ENCODE data around the gene PSMG1.
"Not testable (repeated sequence)": the region's sequence is repeated elsewhere in the genome, so short reads cannot be mapped to it uniquely, and the experiment has no call there.

The PSMG1 gene, protein sequence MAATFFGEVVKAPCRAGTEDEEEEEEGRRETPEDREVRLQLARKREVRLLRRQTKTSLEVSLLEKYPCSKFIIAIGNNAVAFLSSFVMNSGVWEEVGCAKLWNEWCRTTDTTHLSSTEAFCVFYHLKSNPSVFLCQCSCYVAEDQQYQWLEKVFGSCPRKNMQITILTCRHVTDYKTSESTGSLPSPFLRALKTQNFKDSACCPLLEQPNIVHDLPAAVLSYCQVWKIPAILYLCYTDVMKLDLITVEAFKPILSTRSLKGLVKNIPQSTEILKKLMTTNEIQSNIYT

DNA sequence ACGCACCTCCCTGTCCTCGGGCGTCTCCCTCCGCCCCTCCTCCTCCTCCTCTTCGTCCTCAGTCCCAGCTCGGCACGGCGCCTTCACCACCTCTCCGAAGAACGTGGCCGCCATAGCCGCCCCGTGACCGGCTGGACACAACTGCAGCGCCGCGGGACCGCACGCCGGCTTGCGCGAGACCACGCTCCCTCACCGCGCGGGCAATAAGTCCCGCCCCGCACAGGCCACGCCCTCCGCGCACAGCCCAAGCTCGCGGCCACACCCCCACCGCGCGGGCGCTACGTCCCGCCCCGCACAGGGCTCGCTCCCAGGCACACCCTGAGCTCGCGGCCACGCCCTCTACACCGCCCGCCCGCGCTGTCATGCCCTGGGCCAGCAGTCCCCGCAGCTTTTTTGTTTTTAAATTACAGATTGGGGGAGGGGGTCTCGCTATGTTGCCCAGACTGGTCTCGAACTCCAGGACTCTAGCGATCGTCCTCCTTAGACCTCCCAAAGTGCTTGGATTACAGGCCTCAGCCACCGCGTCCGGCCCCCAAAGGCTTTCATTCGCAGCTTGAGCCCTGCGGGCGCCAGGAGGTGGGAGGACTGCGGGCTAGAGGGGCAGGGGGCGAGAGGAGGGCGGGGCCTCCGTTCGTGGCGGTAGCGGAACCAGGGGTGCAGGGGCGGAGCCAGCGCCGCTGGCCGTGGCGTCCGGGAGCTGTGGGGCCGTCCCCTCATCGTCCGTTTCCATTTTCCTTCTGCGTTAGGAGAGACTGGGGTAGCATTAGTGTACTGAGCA is at the start of gene PSMG1:
Gene PSMG1 (minus strand): TSS at position 180 of the 778 bp plus-strand sequence. CDS start 66 bp downstream, at position 114.
- peaks cover 26% of the 10 kb centered on the region for H3K4me1 ChIP-seq (ENCODE audit: control insufficient read depth, insufficient read depth, low read length, unreplicated experiment)
- H3K79me2 ChIP-seq (ENCODE audit: control insufficient read depth, insufficient read depth, low read length, unreplicated experiment): peaks cover 42% of the 10 kb centered on the region
- peak within 1 kb of the TSS; percentile 97 for H3K4me3 ChIP-seq (ENCODE audit: low read depth, low read length)
- H3K27ac ChIP-seq (ENCODE audit: low read depth, low read length): peak within 1 kb of the TSS; percentile 65
- no peaks in the 10 kb centered on the region for H3K27me3 ChIP-seq (ENCODE audit: insufficient read depth, low read length)
- no peaks in the 10 kb centered on the region; the same call in 1 of the 2 replicates for H3K36me3 ChIP-seq (ENCODE audit: insufficient read depth, low read length)
- peak within 1 kb of the TSS; percentile 74 for H2AFZ ChIP-seq (ENCODE audit: low read length, unreplicated experiment)

DNA sequence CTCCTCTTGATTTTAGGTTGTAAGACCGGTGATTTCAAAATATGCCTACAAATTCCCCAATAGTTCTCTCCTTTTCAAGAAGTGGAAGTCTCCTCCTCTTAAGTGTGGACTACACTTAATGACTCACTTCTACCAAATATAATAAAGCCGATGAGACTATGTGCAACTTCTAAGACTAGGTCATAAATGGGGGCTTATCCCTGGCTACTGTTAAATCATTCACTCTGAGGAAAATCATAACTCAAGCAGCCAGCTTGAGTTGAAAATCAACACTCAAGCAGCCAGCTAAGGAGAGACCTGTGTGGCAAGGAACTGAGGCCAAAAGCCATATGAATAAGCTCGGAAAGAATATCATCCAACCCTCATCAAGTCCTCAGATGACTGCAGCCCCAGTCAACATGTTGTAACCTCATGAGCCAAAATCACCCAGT is 49.6 kb upstream of the PSMG1 start:
- Histone ChIP-seq H3K27me3 (ENCODE audit: insufficient read depth, low read length) (no peaks in the 10 kb centered on the region), H2AFZ (ENCODE audit: low read length, unreplicated experiment) (no peak overlapping the region), H3K36me3 (ENCODE audit: insufficient read depth, low read length) (peaks cover 27% of the 10 kb centered on the region), H3K4me1 (ENCODE audit: control insufficient read depth, insufficient read depth, low read length, unreplicated experiment) (no peaks in the 10 kb centered on the region), H3K27ac (ENCODE audit: low read depth, low read length) (no peak overlapping the region), H3K4me3 (ENCODE audit: low read depth, low read length) (no peak overlapping the region), H3K79me2 (ENCODE audit: control insufficient read depth, insufficient read depth, low read length, unreplicated experiment) (no peaks in the 10 kb centered on the region)

DNA sequence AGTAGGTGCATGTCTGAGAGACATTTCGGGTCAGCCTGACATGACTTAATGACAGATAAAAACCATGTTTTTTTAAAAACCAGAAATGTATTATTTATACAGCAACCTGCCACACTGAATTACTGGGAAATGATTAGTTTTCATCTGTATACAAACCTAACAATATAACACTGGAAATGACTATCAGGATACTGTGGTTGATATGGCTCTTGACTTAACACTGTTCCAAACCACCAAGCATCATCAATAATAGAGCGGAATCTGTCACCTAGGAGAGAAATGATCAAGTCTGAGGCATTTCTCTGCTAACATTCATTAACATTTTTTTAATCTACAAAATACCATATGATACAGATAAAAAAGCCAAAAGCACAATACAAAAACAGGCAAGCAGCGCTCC is 41.7 kb upstream of the PSMG1 start:
- Histone ChIP-seq H3K27ac (ENCODE audit: low read depth, low read length) (no peak overlapping the region), H3K27me3 (ENCODE audit: insufficient read depth, low read length) (no peaks in the 10 kb centered on the region), H3K4me1 (ENCODE audit: control insufficient read depth, insufficient read depth, low read length, unreplicated experiment) (no peaks in the 10 kb centered on the region), H3K4me3 (ENCODE audit: low read depth, low read length) (no peak overlapping the region), H3K36me3 (ENCODE audit: insufficient read depth, low read length) (peaks cover 23% of the 10 kb centered on the region), H2AFZ (ENCODE audit: low read length, unreplicated experiment) (no peak overlapping the region), H3K79me2 (ENCODE audit: control insufficient read depth, insufficient read depth, low read length, unreplicated experiment) (no peaks in the 10 kb centered on the region)

DNA sequence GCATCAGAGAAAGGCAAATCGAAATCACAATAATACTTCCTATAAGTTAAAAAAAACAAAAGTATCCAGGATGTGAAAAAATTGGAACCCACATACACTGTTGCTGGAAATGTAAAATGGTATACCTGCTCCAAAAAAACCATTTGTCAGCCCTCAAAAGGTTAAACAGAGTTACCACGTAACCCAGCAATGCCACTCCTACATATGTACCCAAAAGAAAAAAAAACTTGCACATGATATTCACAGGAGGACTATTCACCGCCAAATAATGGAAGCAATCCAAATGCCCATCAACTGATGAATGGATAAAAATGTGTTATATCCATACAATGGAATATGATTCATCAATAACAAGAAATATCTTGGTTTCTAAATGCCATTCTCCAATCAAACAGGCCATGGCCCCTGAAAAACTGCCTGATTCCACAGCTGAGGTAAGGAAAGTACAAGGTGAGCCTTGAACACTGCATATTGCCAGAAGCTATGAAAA is 38.8 kb upstream of the PSMG1 start:
- Histone ChIP-seq H3K27me3 (ENCODE audit: insufficient read depth, low read length) (no peaks in the 10 kb centered on the region), H3K27ac (ENCODE audit: low read depth, low read length) (no peak overlapping the region), H3K79me2 (ENCODE audit: control insufficient read depth, insufficient read depth, low read length, unreplicated experiment) (no peaks in the 10 kb centered on the region), H3K4me1 (ENCODE audit: control insufficient read depth, insufficient read depth, low read length, unreplicated experiment) (no peaks in the 10 kb centered on the region), H3K4me3 (ENCODE audit: low read depth, low read length) (no peak overlapping the region), H3K36me3 (ENCODE audit: insufficient read depth, low read length) (peaks cover 15% of the 10 kb centered on the region), H2AFZ (ENCODE audit: low read length, unreplicated experiment) (no peak overlapping the region)

DNA sequence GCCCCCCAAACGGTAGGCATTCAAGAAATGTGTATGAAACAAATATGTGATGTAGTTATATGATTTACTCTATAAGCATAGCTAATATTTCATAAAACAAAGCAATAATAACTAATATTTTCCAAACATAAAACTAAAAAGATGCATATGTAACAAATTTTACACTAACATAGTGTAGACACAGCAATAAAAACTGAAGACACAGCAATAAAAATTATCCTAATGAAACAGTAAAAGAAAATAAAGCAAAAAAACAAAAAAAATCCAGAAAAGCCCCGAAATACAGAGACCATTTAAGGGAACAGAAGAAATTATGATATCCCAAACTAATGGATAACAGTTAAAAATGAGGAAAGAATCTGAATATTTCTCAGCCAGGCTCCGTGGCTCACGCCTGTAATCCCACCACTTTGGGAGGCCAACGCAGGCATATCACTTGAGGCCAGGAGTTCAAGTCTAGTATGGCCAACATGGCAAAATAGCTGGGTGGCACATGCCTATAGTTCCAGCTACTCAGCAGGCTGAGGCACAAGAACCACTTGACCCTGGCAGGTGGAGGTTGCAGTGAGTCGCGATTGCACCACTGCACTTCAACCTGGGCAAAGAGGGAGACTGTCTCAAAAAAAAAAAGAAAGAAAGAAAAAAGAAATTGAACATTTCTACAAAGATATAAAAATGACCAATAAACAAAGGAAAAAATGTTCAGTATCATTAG is 38.2 kb upstream of the PSMG1 start:
- no peak overlapping the region for H2AFZ ChIP-seq (ENCODE audit: low read length, unreplicated experiment)
- H3K79me2 ChIP-seq (ENCODE audit: control insufficient read depth, insufficient read depth, low read length, unreplicated experiment): no peaks in the 10 kb centered on the region
- H3K36me3 ChIP-seq (ENCODE audit: insufficient read depth, low read length): peaks cover 9% of the 10 kb centered on the region; the same call in 1 of the 2 replicates
- H3K27me3 ChIP-seq (ENCODE audit: insufficient read depth, low read length): no peaks in the 10 kb centered on the region
- H3K27ac ChIP-seq (ENCODE audit: low read depth, low read length): no peak overlapping the region
- no peaks in the 10 kb centered on the region for H3K4me1 ChIP-seq (ENCODE audit: control insufficient read depth, insufficient read depth, low read length, unreplicated experiment)
- H3K4me3 ChIP-seq (ENCODE audit: low read depth, low read length): no peak overlapping the region

DNA sequence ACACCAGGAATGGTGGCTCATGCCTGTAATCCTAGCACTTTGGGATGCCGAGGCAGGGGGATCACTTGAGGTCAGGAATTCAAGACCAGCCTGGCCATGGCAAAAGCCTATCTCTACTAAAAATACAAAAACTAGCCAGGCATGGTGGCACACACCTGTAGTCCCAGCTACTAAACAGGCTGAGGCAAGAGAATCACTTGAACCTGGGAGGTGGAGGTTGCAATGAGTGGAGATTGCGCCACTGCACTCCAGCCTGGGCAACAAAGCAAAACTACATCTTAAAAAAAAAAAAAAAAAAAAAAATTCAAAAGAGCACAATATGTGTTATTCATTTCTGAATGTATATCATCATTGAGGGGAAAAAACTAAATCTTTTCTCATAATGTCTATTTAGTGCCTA is 37.6 kb upstream of the PSMG1 start:
- not testable (repeated sequence) for H3K4me1 ChIP-seq (ENCODE audit: control insufficient read depth, insufficient read depth, low read length, unreplicated experiment)

DNA sequence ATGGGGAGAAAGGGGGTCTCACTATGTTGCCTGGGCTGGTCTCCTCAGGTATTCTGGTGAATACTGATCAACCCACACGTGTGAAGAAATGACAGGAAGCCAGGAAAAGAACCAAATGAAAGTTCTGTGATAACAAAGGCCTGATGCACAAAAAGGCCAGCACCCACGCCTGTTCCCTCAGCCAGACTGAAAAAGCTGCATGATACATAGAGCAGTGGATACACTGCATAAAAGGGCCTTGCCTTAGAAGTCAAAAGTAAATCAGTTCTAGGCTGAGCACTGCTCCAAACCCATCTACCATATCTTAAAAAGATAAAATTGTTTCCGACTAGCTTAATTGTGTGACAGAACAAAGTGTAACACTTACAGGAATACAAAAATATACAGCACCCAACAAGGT is 36.9 kb upstream of the PSMG1 start:
- H3K4me3 ChIP-seq (ENCODE audit: low read depth, low read length): no peak overlapping the region
- peaks cover 13% of the 10 kb centered on the region; the same call in 1 of the 2 replicates for H3K36me3 ChIP-seq (ENCODE audit: insufficient read depth, low read length)
- H3K4me1 ChIP-seq (ENCODE audit: control insufficient read depth, insufficient read depth, low read length, unreplicated experiment): no peaks in the 10 kb centered on the region
- H3K27me3 ChIP-seq (ENCODE audit: insufficient read depth, low read length): no peaks in the 10 kb centered on the region
- no peak overlapping the region for H2AFZ ChIP-seq (ENCODE audit: low read length, unreplicated experiment)
- H3K79me2 ChIP-seq (ENCODE audit: control insufficient read depth, insufficient read depth, low read length, unreplicated experiment): no peaks in the 10 kb centered on the region
- H3K27ac ChIP-seq (ENCODE audit: low read depth, low read length): no peak overlapping the region

More for the DNA sequence above, 37.6 kb upstream of the PSMG1 start:
- H2AFZ ChIP-seq (ENCODE audit: low read length, unreplicated experiment); H3K36me3 ChIP-seq (ENCODE audit: insufficient read depth, low read length); H3K27me3 ChIP-seq (ENCODE audit: insufficient read depth, low read length); H3K27ac ChIP-seq (ENCODE audit: low read depth, low read length); H3K79me2 ChIP-seq (ENCODE audit: control insufficient read depth, insufficient read depth, low read length, unreplicated experiment); H3K4me3 ChIP-seq (ENCODE audit: low read depth, low read length): not testable (repeated sequence)

DNA sequence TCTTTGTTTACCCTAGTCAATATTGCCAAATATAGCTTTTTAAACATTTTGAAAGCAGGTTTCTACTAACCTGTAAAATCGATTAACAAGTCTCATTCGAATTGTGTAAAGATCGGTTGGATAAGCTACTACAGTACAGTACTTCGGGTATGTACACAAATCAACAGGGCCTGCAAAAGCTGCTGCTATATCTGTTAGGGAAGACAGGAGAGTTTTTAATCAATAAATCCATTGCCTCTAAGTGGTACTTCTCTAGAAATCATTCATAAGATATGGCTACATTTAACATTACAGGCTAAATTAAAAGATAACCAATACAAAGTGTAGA is 34.8 kb upstream of the PSMG1 start:
- H3K4me3 ChIP-seq (ENCODE audit: low read depth, low read length): no peak overlapping the region
- H3K36me3 ChIP-seq (ENCODE audit: insufficient read depth, low read length): peaks cover 13% of the 10 kb centered on the region; the same call in 1 of the 2 replicates
- no peak overlapping the region for H3K27ac ChIP-seq (ENCODE audit: low read depth, low read length)

DNA sequence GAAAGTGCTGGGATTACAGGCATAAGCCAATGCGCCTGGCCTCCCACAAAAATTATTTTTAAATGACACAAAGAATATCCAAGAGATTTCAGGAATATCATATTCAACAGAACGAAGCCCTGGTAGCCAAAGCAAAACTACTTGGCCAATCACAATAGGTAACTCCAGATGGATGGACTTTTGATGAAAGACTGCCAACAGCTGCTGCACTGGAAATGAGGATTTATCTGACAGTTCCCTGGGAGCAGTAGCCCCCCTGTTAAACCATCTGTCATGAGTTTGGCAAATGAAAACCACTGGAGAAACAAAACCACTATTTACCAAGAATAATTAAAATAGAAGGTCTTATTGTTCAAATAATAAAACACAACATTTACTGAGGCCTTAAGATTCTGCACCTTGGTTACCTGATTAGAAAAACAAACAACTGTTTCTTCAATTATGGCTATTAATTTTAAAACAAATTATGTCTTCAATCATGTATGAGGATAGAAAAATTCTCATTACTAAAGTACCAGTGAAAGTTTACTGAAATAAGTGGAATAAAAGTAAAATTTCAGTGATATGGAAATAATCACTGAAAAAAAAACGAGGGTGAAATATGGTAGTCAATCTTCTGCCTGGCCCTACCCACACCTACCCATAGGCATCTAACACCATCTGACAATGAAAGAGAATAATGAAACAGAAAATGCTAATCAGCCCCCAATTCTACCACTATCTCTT is 34.3 kb upstream of the PSMG1 start:
- H3K27ac ChIP-seq (ENCODE audit: low read depth, low read length): no peak overlapping the region
- H3K79me2 ChIP-seq (ENCODE audit: control insufficient read depth, insufficient read depth, low read length, unreplicated experiment): no peaks in the 10 kb centered on the region
- H2AFZ ChIP-seq (ENCODE audit: low read length, unreplicated experiment): no peak overlapping the region
- no peak overlapping the region for H3K4me3 ChIP-seq (ENCODE audit: low read depth, low read length)
- H3K27me3 ChIP-seq (ENCODE audit: insufficient read depth, low read length): no peaks in the 10 kb centered on the region
- H3K4me1 ChIP-seq (ENCODE audit: control insufficient read depth, insufficient read depth, low read length, unreplicated experiment): no peaks in the 10 kb centered on the region
- H3K36me3 ChIP-seq (ENCODE audit: insufficient read depth, low read length): peaks cover 10% of the 10 kb centered on the region; the same call in 1 of the 2 replicates

More for the DNA sequence above, 34.8 kb upstream of the PSMG1 start:
- Histone ChIP-seq H3K27me3 (ENCODE audit: insufficient read depth, low read length) (no peaks in the 10 kb centered on the region), H2AFZ (ENCODE audit: low read length, unreplicated experiment) (no peak overlapping the region), H3K4me1 (ENCODE audit: control insufficient read depth, insufficient read depth, low read length, unreplicated experiment) (no peaks in the 10 kb centered on the region), H3K79me2 (ENCODE audit: control insufficient read depth, insufficient read depth, low read length, unreplicated experiment) (no peaks in the 10 kb centered on the region)

DNA sequence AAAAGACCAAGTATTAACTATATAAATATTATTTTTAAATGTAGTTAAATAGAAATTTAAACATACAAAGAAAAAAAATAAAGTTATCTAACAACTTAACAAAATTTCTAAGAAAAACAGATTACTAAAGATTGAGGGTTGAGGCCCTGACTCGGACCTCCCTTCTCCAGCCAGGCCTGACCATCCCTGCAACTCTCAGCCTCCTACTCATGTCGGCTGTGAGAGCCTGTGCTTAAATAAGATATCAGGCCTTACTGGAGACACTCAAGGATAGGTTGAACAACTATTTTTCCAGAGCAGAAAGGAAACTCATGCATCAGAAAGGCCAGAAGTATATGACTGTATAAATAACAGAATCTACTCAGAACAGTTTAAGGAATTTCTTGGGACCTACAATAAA is 33.0 kb upstream of the PSMG1 start:
- H3K36me3 ChIP-seq (ENCODE audit: insufficient read depth, low read length): peaks cover 14% of the 10 kb centered on the region; the same call in 1 of the 2 replicates
- H2AFZ ChIP-seq (ENCODE audit: low read length, unreplicated experiment): no peak overlapping the region
- H3K4me3 ChIP-seq (ENCODE audit: low read depth, low read length): no peak overlapping the region
- H3K79me2 ChIP-seq (ENCODE audit: control insufficient read depth, insufficient read depth, low read length, unreplicated experiment): no peaks in the 10 kb centered on the region
- H3K4me1 ChIP-seq (ENCODE audit: control insufficient read depth, insufficient read depth, low read length, unreplicated experiment): no peaks in the 10 kb centered on the region
- H3K27me3 ChIP-seq (ENCODE audit: insufficient read depth, low read length): no peaks in the 10 kb centered on the region
- no peak overlapping the region for H3K27ac ChIP-seq (ENCODE audit: low read depth, low read length)
